ENCODE measurements around the gene RGS19. TPM values are rescaled to one million over a fixed set of nuclear protein-coding genes. Genes with fewer than 3 reads are reported as not detected.

RGS19 gene
- total RNA-seq, 4 donors from 2014 or later: 3.4 to 16.0 (median 10.5) TPM

- H3K4me3 ChIP-seq: peak overlapping the region in 1 of 2 donors; percentile 50
- no peak for ATAC-seq
- peaks cover 99% of the 10 kb centered on the region for H3K27me3 ChIP-seq
- WGBS, 2 donors (ENCODE audit: low coverage in 1 of 2): 51% methylated on average over 4 of the region's 15 CpGs; no CpG with 5 or more reads in 1 of the 2 donors
- no peaks in the 10 kb centered on the region for H3K9me3 ChIP-seq
- TF ChIP-seq POLR2A (IDR thresholded peaks at IDR 0.05): no peak
- TF ChIP-seq, protein P1, sequence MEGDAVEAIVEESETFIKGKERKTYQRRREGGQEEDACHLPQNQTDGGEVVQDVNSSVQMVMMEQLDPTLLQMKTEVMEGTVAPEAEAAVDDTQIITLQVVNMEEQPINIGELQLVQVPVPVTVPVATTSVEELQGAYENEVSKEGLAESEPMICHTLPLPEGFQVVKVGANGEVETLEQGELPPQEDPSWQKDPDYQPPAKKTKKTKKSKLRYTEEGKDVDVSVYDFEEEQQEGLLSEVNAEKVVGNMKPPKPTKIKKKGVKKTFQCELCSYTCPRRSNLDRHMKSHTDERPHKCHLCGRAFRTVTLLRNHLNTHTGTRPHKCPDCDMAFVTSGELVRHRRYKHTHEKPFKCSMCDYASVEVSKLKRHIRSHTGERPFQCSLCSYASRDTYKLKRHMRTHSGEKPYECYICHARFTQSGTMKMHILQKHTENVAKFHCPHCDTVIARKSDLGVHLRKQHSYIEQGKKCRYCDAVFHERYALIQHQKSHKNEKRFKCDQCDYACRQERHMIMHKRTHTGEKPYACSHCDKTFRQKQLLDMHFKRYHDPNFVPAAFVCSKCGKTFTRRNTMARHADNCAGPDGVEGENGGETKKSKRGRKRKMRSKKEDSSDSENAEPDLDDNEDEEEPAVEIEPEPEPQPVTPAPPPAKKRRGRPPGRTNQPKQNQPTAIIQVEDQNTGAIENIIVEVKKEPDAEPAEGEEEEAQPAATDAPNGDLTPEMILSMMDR (IDR thresholded peaks at IDR 0.05): no peak
- TF ChIP-seq EP300 (IDR thresholded peaks at IDR 0.05): no peak
- TF ChIP-seq POLR2AphosphoS5 (IDR thresholded peaks at IDR 0.05): no peak
- peak overlapping the region in 3 of 4 donors; percentile 60 to 69 (median 66) for H3K27ac ChIP-seq
- H3K36me3 ChIP-seq: no peaks in the 10 kb centered on the region
- H3K4me1 ChIP-seq: peaks cover 0 to 54% (median 27%) of the 10 kb centered on the region in 3 donors
Observed at GRCh38 chr20:64041040-64041780, 38.1 kb downstream of the RGS19 start.

GRCh38 chr20:64040231-64041039 is 38.9 kb downstream of the RGS19 start:
- peak overlapping the region in 3 of 4 donors; percentile 18 to 60 (median 59) for H3K27ac ChIP-seq
- no peak overlapping the region for H3K4me3 ChIP-seq
- H3K27me3 ChIP-seq: peaks cover 99% of the 10 kb centered on the region
- ATAC-seq: no peak
- H3K9me3 ChIP-seq: no peaks in the 10 kb centered on the region
- TF ChIP-seq EP300 (IDR thresholded peaks at IDR 0.05): no peak
- TF ChIP-seq POLR2AphosphoS5 (IDR thresholded peaks at IDR 0.05): no peak
- TF ChIP-seq, protein P1 (IDR thresholded peaks at IDR 0.05): no peak
- TF ChIP-seq POLR2A (IDR thresholded peaks at IDR 0.05): no peak
- H3K4me1 ChIP-seq: peaks cover 0 to 54% (median 27%) of the 10 kb centered on the region in 3 donors
- peaks cover 0 to 6% of the 10 kb centered on the region in 2 donors for H3K36me3 ChIP-seq
- 62 to 77% methylated on average over 3 to 6 of the region's 12 CpGs for WGBS, 2 donors (ENCODE audit: low coverage in 1 of 2)

DNA sequence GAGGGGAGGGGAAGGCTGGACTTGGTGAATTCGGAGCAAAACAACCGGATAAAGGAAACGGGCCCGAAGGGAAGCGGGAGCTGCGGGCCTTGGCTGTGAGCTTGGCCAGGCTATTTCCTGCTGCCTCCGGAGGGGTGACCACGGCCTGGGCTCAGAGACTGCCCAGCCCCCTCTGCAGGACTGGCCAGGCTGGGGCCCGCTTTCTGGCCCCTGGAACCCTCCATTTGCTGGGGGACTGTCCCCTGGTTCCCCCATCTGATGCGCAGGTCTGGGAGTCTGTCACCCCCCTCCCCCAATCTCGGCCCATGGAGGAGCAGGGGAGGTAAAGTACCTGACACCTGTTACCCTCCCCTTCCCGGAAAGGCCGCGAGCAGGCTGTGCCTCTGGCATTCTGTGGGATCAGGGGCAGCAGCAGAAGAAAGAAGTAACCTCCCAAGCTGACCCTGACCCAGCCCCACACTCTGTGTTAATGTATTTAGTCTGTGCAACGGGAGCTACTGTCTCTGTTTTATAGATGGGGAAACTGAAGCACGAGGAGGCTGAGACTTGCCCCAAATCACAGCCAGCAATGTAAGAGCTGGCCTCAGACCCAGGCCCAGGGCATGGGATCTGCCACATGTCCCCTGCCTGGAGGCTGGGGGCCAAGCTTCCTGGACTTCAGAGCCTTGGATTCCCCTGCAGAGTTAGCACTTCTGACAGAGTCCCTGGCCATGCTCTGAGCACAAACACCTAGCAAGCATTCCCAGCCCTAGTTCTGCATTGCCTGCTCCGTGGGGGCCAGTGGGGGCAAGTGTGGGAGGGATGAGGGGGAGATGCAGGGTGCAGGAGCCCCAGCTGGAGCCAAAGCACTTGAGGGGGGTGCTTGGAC is 39.8 kb downstream of the RGS19 start:
- ATAC-seq: no peak
- TF ChIP-seq POLR2A (IDR thresholded peaks at IDR 0.05) (no peak), EP300 (IDR thresholded peaks at IDR 0.05) (no peak), POLR2AphosphoS5 (IDR thresholded peaks at IDR 0.05) (no peak)
- TF ChIP-seq, protein P1 (IDR thresholded peaks at IDR 0.05): no peak
- Histone ChIP-seq H3K27me3 (peaks cover 91% of the 10 kb centered on the region), H3K4me1 (peaks cover 0 to 54% (median 27%) of the 10 kb centered on the region in 3 donors), H3K4me3 (peak overlapping the region in 1 of 2 donors; percentile 51), H3K27ac (peak overlapping the region in 3 of 4 donors; percentile 6 to 59 (median 41)), H3K36me3 (peaks cover 0 to 15% of the 10 kb centered on the region in 2 donors), H3K9me3 (no peaks in the 10 kb centered on the region)
- WGBS, 2 donors (ENCODE audit: low coverage in 1 of 2): 4% methylated on average over 7 of the region's 17 CpGs; no CpG with 5 or more reads in 1 of the 2 donors

DNA sequence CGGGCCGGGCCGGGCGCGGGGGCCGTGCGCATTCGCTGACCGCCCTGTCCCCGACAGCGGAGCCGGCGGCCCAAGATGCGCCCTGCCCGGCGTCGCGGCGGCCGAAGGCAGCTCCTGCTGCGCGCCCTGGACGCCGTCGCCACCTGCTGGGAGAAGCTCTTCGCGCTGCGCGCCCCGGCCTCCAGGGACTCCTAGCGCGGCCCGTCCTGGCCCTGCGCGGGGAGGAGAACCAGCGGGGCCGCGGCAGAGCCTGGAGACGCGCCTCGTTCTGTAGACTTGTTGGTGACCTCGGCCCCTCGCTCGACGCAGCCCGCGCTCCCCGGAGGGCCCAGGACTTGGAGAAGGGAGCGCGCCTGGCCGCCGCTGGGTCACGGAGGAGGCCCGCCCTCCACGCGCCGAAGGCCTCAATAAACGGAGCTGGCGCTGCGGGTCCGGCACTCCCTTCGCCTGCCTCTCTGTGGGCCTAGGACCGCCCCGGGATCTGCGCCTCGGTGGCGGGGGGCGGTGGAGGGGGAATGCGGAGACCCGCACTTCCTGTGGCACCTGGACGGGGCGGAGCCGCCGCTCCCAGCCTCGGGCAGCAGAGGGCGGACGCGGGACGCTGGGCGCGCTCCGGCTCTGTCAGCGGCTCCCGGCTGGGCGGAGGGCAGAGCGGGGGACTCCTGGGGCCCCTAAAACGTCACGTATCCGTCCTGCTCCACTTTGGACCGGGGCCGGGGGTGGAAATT is 40.6 kb downstream of the RGS19 start:
- peak overlapping the region in 3 of 4 donors; percentile 59 to 68 (median 66) for H3K27ac ChIP-seq
- peak overlapping the region; percentile 0 to 51 for H3K4me3 ChIP-seq
- TF ChIP-seq EP300 (IDR thresholded peaks at IDR 0.05) (no peak), POLR2AphosphoS5 (IDR thresholded peaks at IDR 0.05) (no peak)
- TF ChIP-seq, protein P1 (IDR thresholded peaks at IDR 0.05): peak in 3 of 4 experiments; percentile 62 to 83 (median 68)
- H3K27me3 ChIP-seq: peaks cover 83% of the 10 kb centered on the region
- H3K36me3 ChIP-seq: peaks cover 0 to 23% of the 10 kb centered on the region in 2 donors
- ATAC-seq: peak; percentile 81
- peaks cover 0 to 54% (median 27%) of the 10 kb centered on the region in 3 donors for H3K4me1 ChIP-seq
- WGBS, 2 donors (ENCODE audit: low coverage in 1 of 2): 0% methylated on average over 1 of the region's 91 CpGs; no CpG with 5 or more reads in 1 of the 2 donors
- no peaks in the 10 kb centered on the region for H3K9me3 ChIP-seq

Data from gastroesophageal sphincter (tissue), 4 donors.